Measurements from ENCODE around the gene STK39.

- TF ChIP-seq CTCF (IDR thresholded peaks at IDR 0.05) (no peak), EZH2 (IDR thresholded peaks at IDR 0.05; ENCODE audit: borderline replicate concordance, insufficient read depth, low read depth, low read length, poor library complexity, severe bottlenecking) (no peak)
Observed at GRCh38 chr2:168167511-168168263, 79.7 kb downstream of the STK39 start.

Data from B cell (primary cell).